Fibroblast of lung (primary cell): ENCODE data around the gene MAP3K3.

Source experiments
- CTCF ChIP-seq, 2 donors: IDR thresholded peaks in 1 of 2; conservative IDR thresholded peaks in 1 of 2; 1 replicate in 1 of 2; 2 replicates in 1 of 2; pipeline ENCODE4 v1.5.1; 2011 to 2012; ENCODE audit warnings: low read length in 2 of 2, control low read depth in 1 of 2, inconsistent platforms in 1 of 2, low read depth in 1 of 2, mild to moderate bottlenecking in 1 of 2
- EZH2 ChIP-seq: IDR thresholded peaks from 2 replicates; pipeline ENCODE4 v1.5.1; 2012; ENCODE audit warnings: low read length, control low read depth, mild to moderate bottlenecking; ENCODE audit errors: missing control alignments

GRCh38 chr17:63680700-63681099 lies 58.5 kb downstream of the MAP3K3 start:
- no peak for TF ChIP-seq CTCF (conservative IDR thresholded peaks at IDR 0.05 in 1 of 2, IDR thresholded peaks at IDR 0.05 in 1 of 2; ENCODE audit: low read depth in 1 of 2, low read length in 2 of 2)
- TF ChIP-seq EZH2, result no peak
